GM12878 (cell line): Measurements from ENCODE around the gene HPF1. TPM values are rescaled to one million over a fixed set of nuclear protein-coding genes. Genes with fewer than 3 reads are reported as not detected.
A peak's percentile ranks its signal among the peaks of the same experiment; 100 is the strongest.

Experiments used
- ATAC-seq: fragments of 200-7000 bp; cut with Tn5 transposase; 3 replicates; pipeline ENCODE4 v1.9.1; 2020; ENCODE audit warnings: mild to moderate bottlenecking, moderate library complexity
- BruUV-seq: library from RNA; stranded (reverse); fragments of 400-500 nt; replicated peaks from 2 replicates; lab custom pipeline; 2021; lab: Mats Ljungman, UMichigan
- CTCF ChIA-PET: fragments of 300-600 bp; sonication (Branson Sonifier 250); formaldehyde crosslinking; extraction: SDS; loops from one replicate; lab custom pipeline; 2021; ENCODE audit warnings: inconsistent platforms; lab: Yijun Ruan, JAX
- POLR2A ChIA-PET: fragments of 350-600 bp; formaldehyde crosslinking; extraction: SDS; loops from one replicate; lab custom pipeline; 2021; ENCODE audit warnings: inconsistent platforms; lab: Charles Lee
- RAD21 ChIA-PET: fragments of 300-600 bp; sonication (Branson Sonifier 250); formaldehyde crosslinking; loops from one replicate; lab custom pipeline; 2023; ENCODE audit warnings: antibody characterized with exemption; ENCODE audit not compliant: unreplicated experiment; lab: Charles Lee
- SMC1A ChIA-PET: fragments of 300-600 bp; sonication (Branson Sonifier 250); formaldehyde crosslinking; loops from one replicate; lab custom pipeline; 2023; ENCODE audit not compliant: unreplicated experiment, uncharacterized antibody; lab: Charles Lee
- DNase-seq: peaks from one replicate; pipeline ENCODE4 v3.0.0-alpha.2; 2011; ENCODE audit warnings: low read depth, low spot score
- FAIRE-seq: peaks from 3 replicates; lab custom pipeline; 2011; peaks lifted over from hg19 to GRCh38; lab: Jason Lieb, UNC
- H2AFZ ChIP-seq: 2 replicates; pipeline ENCODE4 v1.6.0; 2011; ENCODE audit warnings: low read depth, low read length, control low read depth; ENCODE audit not compliant: control insufficient read depth
- H3K27ac ChIP-seq: 2 replicates; pipeline ENCODE4 v1.5.1; 2011; ENCODE audit warnings: control low read depth; ENCODE audit not compliant: control insufficient read depth, insufficient read depth
- H3K27me3 ChIP-seq, 2 experiments: replicated peaks in 1 of 2; 2 replicates each; pipeline versions ENCODE4 v1.6.0 to v1.6.1; 2011; ENCODE audit warnings: low read length in 1 of 2; ENCODE audit not compliant: control insufficient read depth in 2 of 2, insufficient read depth in 2 of 2
- H3K36me3 ChIP-seq, 2 experiments: 2 replicates each; pipeline ENCODE4 v1.5.1; 2011; ENCODE audit warnings: low read length in 1 of 2; ENCODE audit not compliant: control insufficient read depth in 2 of 2, insufficient read depth in 2 of 2
- H3K4me1 ChIP-seq: 2 replicates; pipeline ENCODE4 v1.6.1; 2011; ENCODE audit warnings: mild to moderate bottlenecking, low read length, moderate library complexity, mixed read lengths; ENCODE audit not compliant: control insufficient read depth, insufficient read depth
- H3K4me2 ChIP-seq: 2 replicates; pipeline ENCODE4 v1.6.0; 2011; ENCODE audit warnings: control low read depth; ENCODE audit not compliant: control insufficient read depth, insufficient read depth
- H3K4me3 ChIP-seq: fragments of 200-600 bp; sonication (generic); 2 replicates; pipeline ENCODE4 v1.5.1; 2016
- H3K79me2 ChIP-seq: 2 replicates; pipeline ENCODE4 v1.6.0; 2011; ENCODE audit warnings: low read length; ENCODE audit not compliant: control insufficient read depth, insufficient read depth
- H3K9ac ChIP-seq: 2 replicates; pipeline ENCODE4 v1.8.0; 2011; ENCODE audit warnings: low read length, control low read depth, mixed read lengths; ENCODE audit not compliant: control insufficient read depth, insufficient read depth
- H3K9me3 ChIP-seq: replicated peaks from 3 replicates; pipeline ENCODE4 v1.5.1; 2011; ENCODE audit warnings: mild to moderate bottlenecking, low read length; ENCODE audit not compliant: control insufficient read depth, insufficient read depth
- H4K20me1 ChIP-seq: 2 replicates; pipeline ENCODE4 v1.6.0; 2011; ENCODE audit not compliant: control insufficient read depth, insufficient read depth
- BCL11A ChIP-seq: IDR thresholded peaks from 2 replicates; pipeline ENCODE4 v1.6.1; 2011; ENCODE audit warnings: low read depth, low read length
- BRCA1 ChIP-seq: IDR thresholded peaks from 2 replicates; pipeline ENCODE4 v1.6.1; 2011; ENCODE audit warnings: low read depth, low read length, improper control_type of control experiment
- CBX3 ChIP-seq: fragments of 200-600 bp; sonication (generic); IDR thresholded peaks from 2 replicates; pipeline ENCODE4 v1.6.1; 2016; ENCODE audit warnings: low read depth, borderline replicate concordance
- CHD1 ChIP-seq: IDR thresholded peaks from 2 replicates; pipeline ENCODE4 v1.6.1; 2012; ENCODE audit warnings: low read depth, low read length, improper control_type of control experiment
- HDGF ChIP-seq: fragments of 450-650 bp; IDR thresholded peaks from 2 replicates; pipeline ENCODE4 v1.6.1; 2016; ENCODE audit warnings: antibody characterized with exemption
- NFXL1 ChIP-seq: fragments of 450-650 bp; IDR thresholded peaks from 2 replicates; pipeline ENCODE4 v1.6.1; 2017; ENCODE audit warnings: antibody characterized with exemption, mild to moderate bottlenecking, borderline replicate concordance
- TCF7 ChIP-seq: IDR thresholded peaks from 2 replicates; pipeline ENCODE4 v1.6.1; 2014; ENCODE audit warnings: antibody characterized with exemption, borderline replicate concordance
- ZBTB40 ChIP-seq: fragments of 450-650 bp; IDR thresholded peaks from 2 replicates; pipeline ENCODE4 v1.6.1; 2016; ENCODE audit warnings: mild to moderate bottlenecking, moderate library complexity, borderline replicate concordance
- in situ Hi-C: fragments of 300-500 bp; cut with MboI; formaldehyde crosslinking; loops from 9 replicates; pipeline ENCODE4 v1.14.3; 2018; ENCODE audit warnings: mixed read lengths
- intact Hi-C: fragments of 100-400 bp; cut with micrococcal nuclease; formaldehyde crosslinking; loops from one replicate; pipeline ENCODE4 v1.14.2; 2022; ENCODE audit not compliant: unreplicated experiment
- polyA plus RNA-seq, 11 experiments: library from polyadenylated mRNA; depleted of rRNA in 4 of 11; unstranded in 6 of 11; stranded (reverse) in 5 of 11; fragments of >200 nt; fragmentation: Nextera tagmentation in 4 of 11; fragmentation: Illumina TruSeq in 1 of 11; extraction: Ambion mirVana in 4 of 11; extraction: Trizol in 1 of 11; gene quantifications; 1 replicate in 1 of 11; 2 replicates in 10 of 11; pipeline versions ENCODE4 v1.2.1 to v1.2.3, GENCODE V29; 2011 to 2016; ENCODE audit warnings: inconsistent platforms in 2 of 11, missing spikeins in 2 of 11, low read depth in 1 of 11
- total RNA-seq, 4 experiments: library from RNA; depleted of rRNA in 3 of 4; stranded (reverse); fragments of >200 nt in 3 of 4; fragmentation: Illumina TruSeq in 1 of 4; extraction: Trizol in 1 of 4; gene quantifications; 2 replicates each; pipeline versions ENCODE4 v1.2.1 to v1.2.3, GENCODE V29; 2013 to 2021

HPF1 gene
- total and polyA plus RNA-seq, 10 of the 15 experiments (the other 5 are each of a cell fraction or from before 2014, with no cell fraction given) = 31.2 to 93.5 (median 48.7) TPM

GRCh38 chr4:169727616-169728015, 30.1 kb downstream of the HPF1 start:
- POLR2A ChIA-PET = interaction anchor here (0.6 to 1.3 kb wide), 2 partner anchors 107 to 704 kb away, joined by 3 read pairs; partner anchors contain the start of gene CLCN3
- Histone ChIP-seq H3K79me2 (no peaks in the 10 kb centered on the region), H3K27ac (no peak overlapping the region), H4K20me1 (no peaks in the 10 kb centered on the region), H3K9ac (no peak overlapping the region)
- SMC1A ChIA-PET = interaction anchor here (0.7 to 3.7 kb wide), 8 partner anchors 14 to 114 kb away, joined by 3 to 20 read pairs (median 5); partner anchors contain the start of gene NEK1
- BruUV-seq = no TSS peak
- CTCF ChIA-PET = interaction anchor here (1.1 to 4.1 kb wide), 4 partner anchors 11 to 115 kb away, joined by 4 to 23 read pairs (median 6); partner anchors contain the start of genes CLCN3 and NEK1
- TF ChIP-seq CHD1 (no peak), NFXL1 (no peak), TCF7 (no peak), BCL11A (no peak), HDGF (no peak), BRCA1 (no peak), CBX3 (no peak), ZBTB40 (no peak)
- TF ChIP-seq, all 136 proteins: peak for 0
- peak; percentile 52; the same call in 2 of the 3 replicates for ATAC-seq
- Histone ChIP-seq H3K4me3 (no peak overlapping the region), H3K27me3 (no peaks in the 10 kb centered on the region), H3K4me1 (no peaks in the 10 kb centered on the region), H3K36me3 (peaks cover 2 to 10% of the 10 kb centered on the region in 2 experiments), H3K4me2 (no peak overlapping the region), H2AFZ (no peak overlapping the region), H3K9me3 (no peaks in the 10 kb centered on the region)
- RAD21 ChIA-PET = interaction anchor here (1.1 to 2.0 kb wide), 4 partner anchors 68 to 115 kb away, joined by 3 to 7 read pairs (median 6); partner anchors contain the start of gene NEK1
- intact Hi-C loops (no loop called here), in situ Hi-C loops (no loop called here)
- FAIRE-seq = no peak
- DNase-seq = no peak
